T-helper 1 cell (primary cell): Measurements from ENCODE around the gene GBF1.

Experiments
- DNase-seq, 5 donors: peaks; one replicate each; pipeline ENCODE4 v3.0.0-alpha.2; 2012 to 2020

The GBF1 gene

GRCh38 chr10:102309236-102309635 is 63.9 kb downstream of the GBF1 start:
- DNase-seq = no peak

GRCh38 chr10:102309916-102310315 is 64.6 kb downstream of the GBF1 start:
- DNase-seq = no peak

- DNase-seq = no peak
Measured at GRCh38 chr10:102310361-102311024, 65.2 kb downstream of the GBF1 start.

GRCh38 chr10:102311025-102311420 is 65.7 kb downstream of the GBF1 start:
- no peak for DNase-seq

GRCh38 chr10:102312683-102313082 is 67.4 kb downstream of the GBF1 start:
- no peak for DNase-seq

- no peak for DNase-seq
Measured at GRCh38 chr10:102313221-102313896, 68.0 kb downstream of the GBF1 start.

GRCh38 chr10:102314801-102315200 is 69.5 kb downstream of the GBF1 start:
- DNase-seq = no peak

- no peak for DNase-seq
Measured at GRCh38 chr10:102316421-102316820, 71.1 kb downstream of the GBF1 start.

GRCh38 chr10:102322914-102323313 is 77.6 kb downstream of the GBF1 start:
- peak in 3 of 5 donors; percentile 1 to 46 (median 9) for DNase-seq

- DNase-seq = no peak
Measured at GRCh38 chr10:102324061-102324460, 78.7 kb downstream of the GBF1 start.

- no peak for DNase-seq
Measured at GRCh38 chr10:102326031-102326430, 80.7 kb downstream of the GBF1 start.

GRCh38 chr10:102327002-102327401 is 81.7 kb downstream of the GBF1 start:
- DNase-seq = no peak

- DNase-seq = no peak
Measured at GRCh38 chr10:102327641-102328040, 82.3 kb downstream of the GBF1 start.

GRCh38 chr10:102332772-102333171 is 87.4 kb downstream of the GBF1 start:
- DNase-seq = no peak

GRCh38 chr10:102334101-102334500 is 88.8 kb downstream of the GBF1 start:
- DNase-seq = no peak

GRCh38 chr10:102335184-102335583 is 89.9 kb downstream of the GBF1 start:
- no peak for DNase-seq

- no peak for DNase-seq
Measured at GRCh38 chr10:102341038-102341688, 95.8 kb downstream of the GBF1 start.

- no peak for DNase-seq
Measured at GRCh38 chr10:102342458-102342857, 97.1 kb downstream of the GBF1 start.

- no peak for DNase-seq
Measured at GRCh38 chr10:102342958-102343357, 97.6 kb downstream of the GBF1 start.

- DNase-seq = no peak
Measured at GRCh38 chr10:102344067-102344466, 98.7 kb downstream of the GBF1 start.

- no peak for DNase-seq
Measured at GRCh38 chr10:102347236-102347828, 102.0 kb downstream of the GBF1 start.

- DNase-seq = peak; percentile 24 to 66 (median 58)
Measured at GRCh38 chr10:102352066-102352715, 106.9 kb downstream of the GBF1 start.

GRCh38 chr10:102354451-102354850 is 109.1 kb downstream of the GBF1 start:
- no peak for DNase-seq
